Neural progenitor cell (in vitro differentiated cells): Measurements from ENCODE around the gene DIAPH2.

ENCODE experiments used
- CTCF ChIP-seq: fragments of 200-600 bp; sonication (generic); IDR thresholded peaks from 2 replicates; pipeline ENCODE4 v1.5.1; 2017; ENCODE audit warnings: antibody characterized with exemption, mild to moderate bottlenecking
- EZH2 ChIP-seq: fragments of 200-600 bp; sonication (generic); IDR thresholded peaks from 2 replicates; pipeline ENCODE4 v1.6.1; 2017; ENCODE audit warnings: antibody characterized with exemption, mild to moderate bottlenecking, moderate library complexity
- EZH2phosphoT487 ChIP-seq: fragments of 200-600 bp; sonication (generic); IDR thresholded peaks from 2 replicates; pipeline ENCODE4 v1.6.1; 2017; ENCODE audit warnings: antibody characterized with exemption

GRCh38 chrX:96771486-96771885 lies 86.8 kb downstream of the DIAPH2 start:
- TF ChIP-seq CTCF (no peak), EZH2 (no peak), EZH2phosphoT487 (no peak)
